Thymus (tissue), 11 donors: ENCODE measurements around the gene INF2. TPM values are rescaled to one million over a fixed set of nuclear protein-coding genes. Genes with fewer than 3 reads are reported as not detected.
A peak's percentile ranks its signal among the peaks of the same experiment; 100 is the strongest.

ENCODE experiments used
- DNase-seq, 9 donors: peaks; one replicate each; pipeline ENCODE4 v3.0.0-alpha.2; 2013; ENCODE audit warnings: low spot score in 9 of 9, low read depth in 6 of 9, missing footprints in 1 of 9
- H3K27ac ChIP-seq, 2 donors: one replicate each; pipeline ENCODE4 v1.5.1; 2013; ENCODE audit warnings: control low read depth in 1 of 2, low read depth in 1 of 2, low read length in 1 of 2, mild to moderate bottlenecking in 1 of 2, moderate library complexity in 1 of 2
- H3K27me3 ChIP-seq, 2 donors: one replicate each; pipeline ENCODE4 v1.5.1; 2013; ENCODE audit warnings: low read length in 1 of 2; ENCODE audit not compliant: control insufficient read depth in 2 of 2, insufficient read depth in 1 of 2
- H3K36me3 ChIP-seq, 2 donors: one replicate each; pipeline ENCODE4 v1.5.1; 2013; ENCODE audit warnings: low read length in 1 of 2, mild to moderate bottlenecking in 1 of 2, moderate library complexity in 1 of 2; ENCODE audit not compliant: control insufficient read depth in 2 of 2, insufficient read depth in 2 of 2
- H3K4me1 ChIP-seq, 2 donors: one replicate each; pipeline ENCODE4 v1.5.1; 2013; ENCODE audit warnings: low read length in 2 of 2; ENCODE audit not compliant: control insufficient read depth in 2 of 2, insufficient read depth in 2 of 2
- H3K4me3 ChIP-seq, 2 donors: one replicate each; pipeline ENCODE4 v1.5.1; 2013; ENCODE audit warnings: low read length in 2 of 2, control low read depth in 1 of 2, mild to moderate bottlenecking in 1 of 2
- H3K9me3 ChIP-seq, 2 donors: one replicate each; pipeline ENCODE4 v1.5.1; 2013; ENCODE audit warnings: low read length in 1 of 2, mild to moderate bottlenecking in 1 of 2; ENCODE audit not compliant: control insufficient read depth in 2 of 2, insufficient read depth in 1 of 2
- WGBS: extraction: QIAGEN DNeasy Blood & Tissue Kit; methylation state at CpG from one replicate; pipeline ENCODE4 v1.1.7; 2013; 5-methylcytosine and 5-hydroxymethylcytosine counted together
- polyA plus RNA-seq: library from polyadenylated mRNA; stranded (reverse); fragments of 200-250 nt; gene quantifications from one replicate; pipeline ENCODE4 v1.2.3, GENCODE V29; 2013
- total RNA-seq: library from RNA; stranded (reverse); fragments of 120-200 nt; gene quantifications from one replicate; pipeline ENCODE4 v1.2.4, GENCODE V29; 2013
- donor health status: healthy.

INF2 gene
- total and polyA plus RNA-seq, 2 donors = 8.7 to 57.9 TPM

GRCh38 chr14:104741108-104741802 lies 51.8 kb downstream of the INF2 start:
- Histone ChIP-seq H3K27ac (no peak overlapping the region), H3K4me1 (peaks cover 0 to 10% of the 10 kb centered on the region in 2 donors), H3K4me3 (no peak overlapping the region), H3K9me3 (no peaks in the 10 kb centered on the region), H3K27me3 (peaks cover 0 to 1% of the 10 kb centered on the region in 2 donors), H3K36me3 (no peaks in the 10 kb centered on the region)
- DNase-seq = no peak
- WGBS = 95% methylated on average over 29 of the region's 29 CpGs

DNA sequence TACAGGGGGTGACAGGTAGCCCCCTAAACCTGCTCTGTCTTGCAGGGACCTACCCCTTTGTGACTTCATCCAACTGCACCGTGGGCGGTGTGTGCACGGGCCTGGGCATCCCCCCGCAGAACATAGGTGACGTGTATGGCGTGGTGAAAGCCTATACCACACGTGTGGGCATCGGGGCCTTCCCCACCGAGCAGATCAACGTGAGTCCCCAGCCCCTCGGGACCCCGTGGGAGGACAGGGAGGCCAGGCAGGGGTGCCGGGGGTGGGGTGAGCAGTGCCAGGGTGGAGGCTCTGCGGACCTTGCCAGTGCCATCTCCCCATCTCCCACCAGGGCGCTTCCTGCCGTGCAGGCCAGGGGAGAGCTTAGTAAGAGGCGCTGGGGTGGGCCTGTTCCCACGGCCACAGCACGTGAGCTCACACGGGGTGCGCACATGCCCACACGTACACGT lies 52.4 kb downstream of the INF2 start:
- no peak overlapping the region for H3K27ac ChIP-seq
- no peaks in the 10 kb centered on the region for H3K36me3 ChIP-seq
- WGBS = 92% methylated on average over 23 of the region's 23 CpGs
- no peak for DNase-seq
- peaks cover 0 to 16% of the 10 kb centered on the region in 2 donors for H3K4me1 ChIP-seq
- H3K27me3 ChIP-seq = no peaks in the 10 kb centered on the region
- no peaks in the 10 kb centered on the region for H3K9me3 ChIP-seq
- no peak overlapping the region for H3K4me3 ChIP-seq

- 94% methylated on average over 32 of the region's 32 CpGs for WGBS
These were observed 53.4 kb downstream of the INF2 start for GRCh38 chr14:104742586-104743455.

GRCh38 chr14:104743461-104744380 lies 54.3 kb downstream of the INF2 start:
- WGBS = 92% methylated on average over 28 of the region's 28 CpGs

More at GRCh38 chr14:104742586-104743455, 53.4 kb downstream of the INF2 start:
- H3K27ac ChIP-seq = no peak overlapping the region
- H3K36me3 ChIP-seq = no peaks in the 10 kb centered on the region
- H3K4me3 ChIP-seq = no peak overlapping the region
- DNase-seq = no peak
- H3K9me3 ChIP-seq = no peaks in the 10 kb centered on the region
- peaks cover 0 to 23% of the 10 kb centered on the region in 2 donors for H3K4me1 ChIP-seq
- no peaks in the 10 kb centered on the region for H3K27me3 ChIP-seq

DNA sequence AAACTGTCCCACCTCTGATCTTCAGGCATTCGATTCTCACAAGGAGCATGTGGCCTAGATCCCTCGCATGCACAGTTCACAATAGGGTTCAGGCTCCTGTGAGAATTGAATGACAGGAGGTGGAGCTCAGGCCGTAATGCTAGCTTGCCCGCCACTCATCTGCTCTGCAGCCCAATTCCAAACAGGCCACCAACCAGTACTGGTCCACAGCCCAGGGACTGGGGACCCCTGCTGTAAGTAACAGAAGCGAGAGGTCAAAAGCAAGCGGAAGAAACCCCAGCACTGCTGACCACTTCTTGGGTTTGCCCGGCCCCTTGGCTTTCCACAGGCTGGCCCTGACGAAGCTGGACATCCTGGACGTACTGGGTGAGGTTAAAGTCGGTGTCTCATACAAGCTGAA lies 55.1 kb downstream of the INF2 start:
- Histone ChIP-seq H3K27ac (no peak overlapping the region), H3K27me3 (no peaks in the 10 kb centered on the region), H3K36me3 (no peaks in the 10 kb centered on the region), H3K4me1 (peaks cover 0 to 39% of the 10 kb centered on the region in 2 donors), H3K9me3 (peaks cover 0 to 3% of the 10 kb centered on the region in 2 donors), H3K4me3 (no peak overlapping the region)
- no peak for DNase-seq
- WGBS = 98% methylated on average over 10 of the region's 10 CpGs

More at GRCh38 chr14:104743461-104744380, 54.3 kb downstream of the INF2 start:
- H3K27ac ChIP-seq = no peak overlapping the region
- no peak for DNase-seq
- no peaks in the 10 kb centered on the region for H3K9me3 ChIP-seq
- no peaks in the 10 kb centered on the region for H3K27me3 ChIP-seq
- peaks cover 0 to 32% of the 10 kb centered on the region in 2 donors for H3K4me1 ChIP-seq
- no peak overlapping the region for H3K4me3 ChIP-seq
- no peaks in the 10 kb centered on the region for H3K36me3 ChIP-seq

DNA sequence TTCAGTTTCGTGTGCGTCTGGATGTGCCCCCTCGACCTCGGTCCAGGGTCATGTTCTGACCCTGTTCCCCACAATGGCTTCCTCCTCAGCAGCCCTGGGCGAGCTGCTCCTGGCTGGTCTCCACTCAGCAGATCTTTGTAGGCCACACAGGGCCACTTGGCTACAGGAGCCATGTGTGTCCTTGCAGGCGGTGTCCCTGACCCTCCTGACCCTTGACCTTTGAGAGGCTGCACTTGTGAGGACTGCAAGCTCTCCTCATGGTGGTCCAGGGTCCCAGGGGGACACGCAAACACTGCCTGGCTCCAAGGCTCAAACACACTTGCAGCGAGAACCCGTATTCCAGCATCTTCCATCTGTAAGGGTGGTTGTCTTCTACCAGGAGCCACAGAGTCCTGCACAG lies 56.0 kb downstream of the INF2 start:
- Histone ChIP-seq H3K4me3 (no peak overlapping the region), H3K27me3 (no peaks in the 10 kb centered on the region), H3K27ac (peak overlapping the region in 1 of 2 donors; percentile 74), H3K36me3 (no peaks in the 10 kb centered on the region), H3K9me3 (peaks cover 0 to 13% of the 10 kb centered on the region in 2 donors), H3K4me1 (peaks cover 0 to 47% of the 10 kb centered on the region in 2 donors)
- DNase-seq = no peak
- WGBS = 98% methylated on average over 9 of the region's 9 CpGs

GRCh38 chr14:104746071-104746545 lies 56.7 kb downstream of the INF2 start:
- peak overlapping the region in 1 of 2 donors; percentile 74 for H3K27ac ChIP-seq

GRCh38 chr14:104746934-104747481 lies 57.6 kb downstream of the INF2 start:
- peak overlapping the region in 1 of 2 donors; percentile 49 for H3K27ac ChIP-seq
- no peak for DNase-seq
- WGBS = 93% methylated on average over 7 of the region's 7 CpGs

More at GRCh38 chr14:104746071-104746545, 56.7 kb downstream of the INF2 start:
- Histone ChIP-seq H3K36me3 (no peaks in the 10 kb centered on the region), H3K4me3 (no peak overlapping the region), H3K4me1 (peaks cover 0 to 48% of the 10 kb centered on the region in 2 donors), H3K27me3 (no peaks in the 10 kb centered on the region), H3K9me3 (peaks cover 0 to 13% of the 10 kb centered on the region in 2 donors)
- peak in 1 of 9 donors; percentile 62 for DNase-seq
- 81% methylated on average over 13 of the region's 13 CpGs for WGBS

More at GRCh38 chr14:104746934-104747481, 57.6 kb downstream of the INF2 start:
- Histone ChIP-seq H3K9me3 (peaks cover 0 to 22% of the 10 kb centered on the region in 2 donors), H3K27me3 (no peaks in the 10 kb centered on the region), H3K4me1 (peaks cover 2 to 50% of the 10 kb centered on the region in 2 donors), H3K4me3 (no peak overlapping the region), H3K36me3 (no peaks in the 10 kb centered on the region)
